ENCODE results near the gene SLC35E1. TPM values are rescaled to one million over a fixed set of nuclear protein-coding genes. Genes with fewer than 3 reads are reported as not detected.

Gene SLC35E1
- total RNA-seq, 1 donor from 2014 or later = 26.9 TPM

DNA sequence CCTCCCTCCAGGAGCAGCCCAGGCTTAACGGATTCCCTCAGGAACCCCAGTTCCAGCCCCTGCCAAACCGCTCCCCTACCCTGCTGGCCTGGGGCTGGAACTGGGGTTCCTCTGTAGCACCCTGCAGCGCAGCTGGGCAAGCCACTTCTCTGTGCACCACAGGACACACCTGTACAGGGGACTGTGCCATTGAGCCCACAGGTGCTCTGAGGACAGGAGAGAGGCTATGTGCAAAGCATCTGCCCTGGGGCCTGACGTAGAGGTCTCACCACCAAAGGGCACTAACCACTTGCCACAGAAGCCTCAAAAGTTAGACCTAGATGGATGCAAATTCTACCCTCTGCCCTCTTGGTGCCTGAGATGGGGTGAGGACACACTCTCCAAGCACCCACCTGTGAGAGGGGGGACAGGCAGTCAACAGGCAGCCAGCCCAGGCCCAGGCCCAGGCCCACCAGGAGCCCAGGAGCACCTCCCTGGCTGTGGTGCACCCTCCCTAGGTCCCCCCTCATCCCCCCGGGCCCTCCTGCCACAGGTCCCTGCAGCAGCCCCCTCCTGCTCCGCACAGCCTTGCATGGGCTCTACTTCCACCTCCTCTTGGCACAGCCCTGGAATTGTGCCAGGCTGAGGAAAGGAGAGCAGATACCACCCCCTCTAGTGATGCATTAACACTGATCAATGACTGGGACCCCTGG, 27.6 kb upstream of the SLC35E1 start:
- TF ChIP-seq, protein P1, sequence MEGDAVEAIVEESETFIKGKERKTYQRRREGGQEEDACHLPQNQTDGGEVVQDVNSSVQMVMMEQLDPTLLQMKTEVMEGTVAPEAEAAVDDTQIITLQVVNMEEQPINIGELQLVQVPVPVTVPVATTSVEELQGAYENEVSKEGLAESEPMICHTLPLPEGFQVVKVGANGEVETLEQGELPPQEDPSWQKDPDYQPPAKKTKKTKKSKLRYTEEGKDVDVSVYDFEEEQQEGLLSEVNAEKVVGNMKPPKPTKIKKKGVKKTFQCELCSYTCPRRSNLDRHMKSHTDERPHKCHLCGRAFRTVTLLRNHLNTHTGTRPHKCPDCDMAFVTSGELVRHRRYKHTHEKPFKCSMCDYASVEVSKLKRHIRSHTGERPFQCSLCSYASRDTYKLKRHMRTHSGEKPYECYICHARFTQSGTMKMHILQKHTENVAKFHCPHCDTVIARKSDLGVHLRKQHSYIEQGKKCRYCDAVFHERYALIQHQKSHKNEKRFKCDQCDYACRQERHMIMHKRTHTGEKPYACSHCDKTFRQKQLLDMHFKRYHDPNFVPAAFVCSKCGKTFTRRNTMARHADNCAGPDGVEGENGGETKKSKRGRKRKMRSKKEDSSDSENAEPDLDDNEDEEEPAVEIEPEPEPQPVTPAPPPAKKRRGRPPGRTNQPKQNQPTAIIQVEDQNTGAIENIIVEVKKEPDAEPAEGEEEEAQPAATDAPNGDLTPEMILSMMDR (conservative IDR thresholded peaks at IDR 0.05; ENCODE audit: low read depth, low read length) = no peak
- DNase-seq (ENCODE audit: low read depth) = no peak
- H3K4me3 ChIP-seq (ENCODE audit: low read depth, low read length) = no peak overlapping the region

DNA sequence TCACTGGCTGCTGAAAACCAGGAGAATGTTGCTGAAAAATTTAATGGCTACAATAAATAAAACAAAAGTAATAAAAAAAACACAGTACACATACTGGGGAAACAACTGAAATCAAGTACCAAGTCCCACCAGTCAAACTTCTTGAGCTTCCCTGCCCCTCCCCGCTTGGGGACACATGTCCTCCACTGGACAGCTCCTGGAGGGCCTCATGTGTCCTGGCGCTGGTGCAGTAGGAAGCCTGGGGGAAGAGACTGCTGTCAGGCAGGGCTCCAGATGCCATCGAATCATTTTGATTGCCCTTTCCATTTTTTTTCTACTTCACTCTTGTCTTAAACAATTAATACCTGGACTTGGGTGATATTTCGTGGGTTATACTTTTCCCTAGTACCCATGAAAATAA, 26.6 kb upstream of the SLC35E1 start:
- DNase-seq (ENCODE audit: low read depth) = no peak
- H3K4me3 ChIP-seq (ENCODE audit: low read depth, low read length) = no peak overlapping the region
- TF ChIP-seq, protein P1 (conservative IDR thresholded peaks at IDR 0.05; ENCODE audit: low read depth, low read length) = no peak

DNA sequence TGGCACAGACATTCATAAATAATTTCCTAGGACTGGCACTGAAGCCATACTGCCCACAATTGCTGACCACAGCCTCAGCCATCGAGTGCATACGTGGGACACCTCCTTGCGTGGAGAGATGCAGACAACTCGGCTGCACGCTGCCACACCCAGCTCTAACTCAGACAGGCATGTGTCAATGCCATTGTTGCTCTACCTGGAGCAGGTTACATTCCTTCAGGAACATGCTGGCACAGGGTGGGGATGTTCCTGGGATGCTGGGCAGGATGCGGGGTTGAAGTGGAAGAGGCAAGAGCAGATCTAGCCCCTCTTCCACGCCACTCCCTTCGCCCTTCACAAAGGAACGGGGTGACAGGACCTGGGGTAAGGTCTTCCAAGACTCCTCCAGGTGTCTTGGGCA, 24.2 kb upstream of the SLC35E1 start:
- no peak for DNase-seq (ENCODE audit: low read depth)
- TF ChIP-seq, protein P1 (conservative IDR thresholded peaks at IDR 0.05; ENCODE audit: low read depth, low read length) = no peak
- H3K4me3 ChIP-seq (ENCODE audit: low read depth, low read length) = no peak overlapping the region

DNA sequence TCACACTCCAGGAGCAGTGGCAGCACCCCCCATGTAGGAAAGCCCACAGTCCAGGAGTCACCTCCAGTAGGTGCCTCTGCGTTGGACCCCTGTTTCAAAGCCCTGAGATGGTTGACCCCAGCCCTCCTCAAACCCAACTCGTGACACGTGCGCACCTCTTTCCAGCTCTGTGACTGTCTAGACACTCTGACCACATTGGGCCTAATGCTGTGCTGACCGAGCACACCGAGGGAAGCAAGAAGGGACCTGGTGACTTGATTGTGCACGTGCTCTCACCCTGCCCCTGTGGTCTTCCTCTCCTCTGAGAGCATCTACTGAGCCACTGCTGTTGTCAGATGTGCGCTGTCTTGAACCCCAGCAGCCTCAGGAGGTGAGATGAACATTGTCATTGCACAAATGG, 22.9 kb upstream of the SLC35E1 start:
- H3K4me3 ChIP-seq (ENCODE audit: low read depth, low read length) = no peak overlapping the region
- DNase-seq (ENCODE audit: low read depth) = no peak
- TF ChIP-seq, protein P1 (conservative IDR thresholded peaks at IDR 0.05; ENCODE audit: low read depth, low read length) = no peak

DNA sequence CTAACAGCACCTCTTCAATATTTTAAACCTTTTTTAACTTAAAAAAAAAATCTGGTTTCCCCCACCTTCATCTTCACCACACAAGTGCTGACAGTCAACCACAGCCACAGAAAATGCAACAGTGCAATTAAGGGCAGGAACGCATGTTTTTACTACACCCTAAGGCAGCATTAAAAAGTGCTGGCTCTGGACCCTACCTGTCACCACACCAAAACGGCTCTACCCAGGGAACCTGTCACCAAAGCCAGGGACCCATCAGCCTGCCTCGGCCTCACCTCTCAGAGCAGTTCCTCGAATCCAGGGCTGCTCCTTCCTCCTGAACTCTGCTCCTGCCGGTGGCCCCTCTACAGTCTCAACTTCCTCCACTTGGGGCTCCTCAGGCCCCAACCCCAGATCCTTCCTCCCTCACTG, 22.5 kb upstream of the SLC35E1 start:
- no peak for DNase-seq (ENCODE audit: low read depth)
- H3K4me3 ChIP-seq (ENCODE audit: low read depth, low read length) = no peak overlapping the region
- TF ChIP-seq, protein P1 (conservative IDR thresholded peaks at IDR 0.05; ENCODE audit: low read depth, low read length) = no peak

DNA sequence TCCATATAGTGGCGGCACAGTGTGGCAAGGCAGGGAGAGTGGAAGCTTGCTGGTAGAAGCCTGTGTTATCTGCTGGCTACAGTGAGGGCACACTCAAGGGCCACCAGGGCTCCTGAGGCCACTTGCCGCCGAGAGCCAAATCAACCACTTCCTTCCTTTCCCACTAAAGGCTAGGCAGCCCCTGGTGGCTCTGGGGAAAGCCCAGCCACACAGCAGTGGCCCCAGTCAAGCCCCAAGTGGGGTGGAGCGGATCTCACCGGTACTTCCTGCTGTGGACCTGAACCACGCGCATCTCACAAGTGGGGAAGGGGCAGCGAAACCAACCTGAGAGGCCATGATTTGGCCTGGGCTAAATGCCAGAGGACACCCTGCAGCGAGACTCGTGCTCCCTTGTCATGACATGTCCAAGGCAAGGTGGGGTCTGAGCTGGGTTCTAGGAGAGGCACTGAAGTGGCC, 21.9 kb upstream of the SLC35E1 start:
- TF ChIP-seq, protein P1 (conservative IDR thresholded peaks at IDR 0.05; ENCODE audit: low read depth, low read length) = no peak
- H3K4me3 ChIP-seq (ENCODE audit: low read depth, low read length) = no peak overlapping the region
- no peak for DNase-seq (ENCODE audit: low read depth)

DNA sequence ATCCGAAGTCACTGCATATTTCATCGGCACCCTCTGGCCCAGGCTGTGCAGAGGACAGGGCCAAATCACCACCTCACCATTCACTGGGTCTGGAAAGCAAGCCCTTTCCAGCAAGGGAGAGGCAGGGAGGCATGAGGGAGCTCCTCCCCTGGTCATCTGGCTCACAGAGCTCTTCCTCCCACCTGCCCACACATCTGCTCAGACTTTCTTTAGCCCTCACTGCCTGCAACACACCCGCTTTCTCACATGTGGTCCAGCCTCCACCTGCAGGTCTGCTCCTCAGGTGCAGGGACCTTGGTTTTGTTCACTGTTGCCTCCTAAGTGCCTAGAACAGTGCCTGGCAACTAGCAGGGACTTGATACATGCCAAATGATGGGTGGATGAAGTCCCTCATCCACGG, 21.0 kb upstream of the SLC35E1 start:
- no peak for DNase-seq (ENCODE audit: low read depth)
- TF ChIP-seq, protein P1 (conservative IDR thresholded peaks at IDR 0.05; ENCODE audit: low read depth, low read length) = no peak
- no peak overlapping the region for H3K4me3 ChIP-seq (ENCODE audit: low read depth, low read length)
